Activated T-helper 1 cell treated with anti-CD3 and anti-CD28 coated beads, Interleukin-2, amount 50 U/mL, for 16 hours (primary cell): Measurements from ENCODE around the gene CLDN10.

Source experiments
- DNase-seq, 2 donors: peaks; one replicate each; pipeline ENCODE4 v3.0.0-alpha.2; 2020; ENCODE audit warnings: low read depth in 1 of 2, low spot score in 1 of 2

Gene CLDN10

GRCh38 chr13:95601216-95601615 lies 48.7 kb downstream of the CLDN10 start:
- DNase-seq = no peak

GRCh38 chr13:95601906-95602305 lies 49.4 kb downstream of the CLDN10 start:
- DNase-seq = no peak

GRCh38 chr13:95603887-95604555 lies 51.5 kb downstream of the CLDN10 start:
- no peak for DNase-seq

- DNase-seq = no peak
Observed at GRCh38 chr13:95604556-95604915, 52.0 kb downstream of the CLDN10 start.

GRCh38 chr13:95605448-95606125 lies 53.1 kb downstream of the CLDN10 start:
- DNase-seq = no peak

GRCh38 chr13:95607366-95607765 lies 54.8 kb downstream of the CLDN10 start:
- DNase-seq = no peak

GRCh38 chr13:95608640-95609323 lies 56.3 kb downstream of the CLDN10 start:
- no peak for DNase-seq

GRCh38 chr13:95614641-95615245 lies 62.2 kb downstream of the CLDN10 start:
- no peak for DNase-seq

GRCh38 chr13:95615539-95615938 lies 63.0 kb downstream of the CLDN10 start:
- DNase-seq = no peak

GRCh38 chr13:95620030-95620824 lies 67.7 kb downstream of the CLDN10 start:
- no peak for DNase-seq

GRCh38 chr13:95620825-95621498 lies 68.4 kb downstream of the CLDN10 start:
- DNase-seq = no peak

GRCh38 chr13:95623141-95623540 lies 70.6 kb downstream of the CLDN10 start:
- DNase-seq = no peak

GRCh38 chr13:95624020-95624419 lies 71.5 kb downstream of the CLDN10 start:
- DNase-seq = no peak

- DNase-seq = no peak
Observed at GRCh38 chr13:95626768-95627167, 74.2 kb downstream of the CLDN10 start.

- DNase-seq = no peak
Observed at GRCh38 chr13:95627590-95627989, 75.1 kb downstream of the CLDN10 start.

GRCh38 chr13:95628488-95628887 lies 76.0 kb downstream of the CLDN10 start:
- no peak for DNase-seq

GRCh38 chr13:95629071-95629470 lies 76.6 kb downstream of the CLDN10 start:
- DNase-seq = no peak
